Brain microvascular endothelial cell (primary cell): ENCODE data around the gene DMWD.

Experiments used
- DNase-seq: peaks from one replicate; pipeline ENCODE4 v3.0.0-alpha.2; 2020
- H3K27ac ChIP-seq: fragments of 250-450 bp; sonication (Bioruptor Pico); 2 replicates; pipeline ENCODE4 v1.5.1; 2020; ENCODE audit warnings: mild to moderate bottlenecking, moderate library complexity
- H3K27me3 ChIP-seq: fragments of 250-450 bp; sonication (Bioruptor Pico); replicated peaks from 2 replicates; pipeline ENCODE4 v1.5.1; 2020; ENCODE audit warnings: mild to moderate bottlenecking
- H3K36me3 ChIP-seq: fragments of 250-450 bp; sonication (Bioruptor Pico); replicated peaks from 2 replicates; pipeline ENCODE4 v1.5.1; 2020; ENCODE audit warnings: mild to moderate bottlenecking
- H3K4me3 ChIP-seq: 2 replicates; pipeline ENCODE4 v1.5.1; 2011; ENCODE audit warnings: low read depth, mild to moderate bottlenecking, control low read depth, low read length, moderate library complexity
- CTCF ChIP-seq: IDR thresholded peaks from 2 replicates; pipeline ENCODE4 v1.5.1; 2011; ENCODE audit warnings: low read depth, mild to moderate bottlenecking, moderate library complexity, low read length, control low read depth, inconsistent platforms; ENCODE audit errors: missing control alignments
- in situ Hi-C: cut with HindIII; loops from 2 replicates; pipeline ENCODE4 v1.10.0; 2017; ENCODE audit warnings: low sequenced_read_pairs, low pct_ligation_motif_present

DMWD gene

GRCh38 chr19:45747513-45747912 is 45.1 kb downstream of the DMWD start:
- no peak overlapping the region for H3K27ac ChIP-seq
- DNase-seq: no peak
- in situ Hi-C loops: no loop called here
- no peaks in the 10 kb centered on the region for H3K27me3 ChIP-seq
- H3K36me3 ChIP-seq: no peaks in the 10 kb centered on the region
- TF ChIP-seq CTCF: no peak
- H3K4me3 ChIP-seq: no peak overlapping the region

- Histone ChIP-seq H3K27ac (no peak overlapping the region), H3K4me3 (no peak overlapping the region), H3K27me3 (no peaks in the 10 kb centered on the region), H3K36me3 (no peaks in the 10 kb centered on the region)
- in situ Hi-C loops: no loop called here
- DNase-seq: no peak
- TF ChIP-seq CTCF: no peak
These were observed 45.8 kb downstream of the DMWD start for GRCh38 chr19:45746866-45747265.

- no peak for DNase-seq
- no peak for TF ChIP-seq CTCF
- no peak overlapping the region for H3K4me3 ChIP-seq
- no peaks in the 10 kb centered on the region for H3K36me3 ChIP-seq
- in situ Hi-C loops: no loop called here
- H3K27ac ChIP-seq: no peak overlapping the region
- no peaks in the 10 kb centered on the region for H3K27me3 ChIP-seq
These were observed 47.0 kb downstream of the DMWD start for GRCh38 chr19:45745606-45746005.

GRCh38 chr19:45742969-45743368 is 49.7 kb downstream of the DMWD start:
- no peak for DNase-seq
- no peak for TF ChIP-seq CTCF
- Histone ChIP-seq H3K27ac (no peak overlapping the region), H3K27me3 (no peaks in the 10 kb centered on the region), H3K4me3 (no peak overlapping the region), H3K36me3 (no peaks in the 10 kb centered on the region)
- in situ Hi-C loops: no loop called here

- in situ Hi-C loops: no loop called here
- no peak overlapping the region for H3K27ac ChIP-seq
- TF ChIP-seq CTCF: no peak
- no peaks in the 10 kb centered on the region for H3K27me3 ChIP-seq
- H3K36me3 ChIP-seq: no peaks in the 10 kb centered on the region
- no peak overlapping the region for H3K4me3 ChIP-seq
- no peak for DNase-seq
These were observed 52.9 kb downstream of the DMWD start for GRCh38 chr19:45739498-45740439.
